ENCODE data around the gene RBM45. TPM values are rescaled to one million over a fixed set of nuclear protein-coding genes. Genes with fewer than 3 reads are reported as not detected.

RBM45 gene
- total RNA-seq = 15.3 and 18.0 TPM in 2 replicates

GRCh38 chr2:178112202-178113152 is at the start of gene RBM45:
RBM45 (plus strand) TSS chr2:178112437; CDS start chr2:178112547, 110 bp downstream.

GRCh38 chr2:178072383-178073301 is 39.6 kb upstream of the RBM45 start, which contains the start of gene PDE11A:
PDE11A (minus strand) TSS chr2:178072777; CDS start chr2:178072437, 340 bp downstream.

Small RNA genes within 50 kb of the gene (small RNA-seq; reads per million reads assigned to genes)
- gene AC011998.1 (not detected), gene RNU5E-9P (0.17 reads per million)

Other genes starting within 250 kb of the RBM45 start
- gene PDE11A, start 39.7 kb upstream of the RBM45 start, total RNA-seq = under 0.01 TPM in 1 of 2 replicates, not detected in the other
- gene OSBPL6, start 82.1 kb downstream of the RBM45 start, total RNA-seq = 1.2 and 1.6 TPM in 2 replicates